ENCODE results near the gene HOXC4. TPM values are rescaled to one million over a fixed set of nuclear protein-coding genes. Genes with fewer than 3 reads are reported as not detected.

HOXC4 gene
- total and polyA plus RNA-seq, 10 of the 15 experiments (the other 5 are each of a cell fraction or from before 2014, with no cell fraction given): 1.0 to 11.4 (median 4.2) TPM

- TF ChIP-seq ZBED1 (IDR thresholded peaks at IDR 0.05; ENCODE audit: borderline replicate concordance) (no peak), LARP7 (IDR thresholded peaks at IDR 0.05) (peak; percentile 78; the same call in 1 of the 2 replicates), STAT1 (conservative IDR thresholded peaks at IDR 0.05) (no peak), NFYB (IDR thresholded peaks at IDR 0.05; ENCODE audit: insufficient read depth, low read depth, low read length) (no peak), NFIC (IDR thresholded peaks at IDR 0.05; ENCODE audit: low read depth, low read length) (no peak), CEBPZ (IDR thresholded peaks at IDR 0.05; ENCODE audit: low read depth, low read length) (no peak), NBN (IDR thresholded peaks at IDR 0.05) (peak; percentile 59; the same call in 1 of the 2 replicates), ASH2L (IDR thresholded peaks at IDR 0.05; ENCODE audit: borderline replicate concordance, low read depth) (no peak), ZNF207 (IDR thresholded peaks at IDR 0.05; ENCODE audit: borderline replicate concordance) (no peak; the same call in 1 of the 2 replicates), ATF2 (IDR thresholded peaks at IDR 0.05; ENCODE audit: low read length) (no peak), SMARCA5 (IDR thresholded peaks at IDR 0.05) (no peak), YY1 (IDR thresholded peaks at IDR 0.05; ENCODE audit: low read depth, low read length) (peak; percentile 67), TAF1 (IDR thresholded peaks at IDR 0.05; ENCODE audit: borderline replicate concordance, low read depth, low read length) (no peak), CBX5 (IDR thresholded peaks at IDR 0.05; ENCODE audit: low read depth) (no peak), FOXK2 (IDR thresholded peaks at IDR 0.05) (no peak), SP1 (IDR thresholded peaks at IDR 0.05; ENCODE audit: low read depth, low read length) (no peak), ZZZ3 (IDR thresholded peaks at IDR 0.05; ENCODE audit: control insufficient read depth, insufficient read length, low read depth) (no peak), ZBTB11 (CRISPR knock-in tag; IDR thresholded peaks at IDR 0.05) (no peak), EED (IDR thresholded peaks at IDR 0.05; ENCODE audit: low read depth) (no peak), RELA (IDR thresholded peaks at IDR 0.05; ENCODE audit: borderline replicate concordance, partially characterized antibody) (no peak), NFXL1 (IDR thresholded peaks at IDR 0.05; ENCODE audit: borderline replicate concordance) (no peak)
- TF ChIP-seq, protein P1, sequence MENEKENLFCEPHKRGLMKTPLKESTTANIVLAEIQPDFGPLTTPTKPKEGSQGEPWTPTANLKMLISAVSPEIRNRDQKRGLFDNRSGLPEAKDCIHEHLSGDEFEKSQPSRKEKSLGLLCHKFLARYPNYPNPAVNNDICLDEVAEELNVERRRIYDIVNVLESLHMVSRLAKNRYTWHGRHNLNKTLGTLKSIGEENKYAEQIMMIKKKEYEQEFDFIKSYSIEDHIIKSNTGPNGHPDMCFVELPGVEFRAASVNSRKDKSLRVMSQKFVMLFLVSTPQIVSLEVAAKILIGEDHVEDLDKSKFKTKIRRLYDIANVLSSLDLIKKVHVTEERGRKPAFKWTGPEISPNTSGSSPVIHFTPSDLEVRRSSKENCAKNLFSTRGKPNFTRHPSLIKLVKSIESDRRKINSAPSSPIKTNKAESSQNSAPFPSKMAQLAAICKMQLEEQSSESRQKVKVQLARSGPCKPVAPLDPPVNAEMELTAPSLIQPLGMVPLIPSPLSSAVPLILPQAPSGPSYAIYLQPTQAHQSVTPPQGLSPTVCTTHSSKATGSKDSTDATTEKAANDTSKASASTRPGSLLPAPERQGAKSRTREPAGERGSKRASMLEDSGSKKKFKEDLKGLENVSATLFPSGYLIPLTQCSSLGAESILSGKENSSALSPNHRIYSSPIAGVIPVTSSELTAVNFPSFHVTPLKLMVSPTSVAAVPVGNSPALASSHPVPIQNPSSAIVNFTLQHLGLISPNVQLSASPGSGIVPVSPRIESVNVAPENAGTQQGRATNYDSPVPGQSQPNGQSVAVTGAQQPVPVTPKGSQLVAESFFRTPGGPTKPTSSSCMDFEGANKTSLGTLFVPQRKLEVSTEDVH (IDR thresholded peaks at IDR 0.05; ENCODE audit: low read depth, partially characterized antibody): no peak
Measured at GRCh38 chr12:54017878-54018467, 35.7 kb upstream of the HOXC4 start (continued).

Data from GM12878 (cell line).